Loucy (cell line): ENCODE data around the gene NPHP4.

Experiments
- H2AFZ ChIP-seq: fragments of 200-600 bp; sonication (generic); 2 replicates; pipeline ENCODE4 v1.6.0; 2016; ENCODE audit warnings: antibody characterized with exemption, mild to moderate bottlenecking, low read length, moderate library complexity
- H3F3A ChIP-seq: fragments of 200-600 bp; 2 replicates; pipeline ENCODE4 v1.6.0; 2016; ENCODE audit warnings: antibody characterized with exemption, low read depth, mild to moderate bottlenecking
- H3K27me3 ChIP-seq: fragments of 200-600 bp; sonication (generic); 2 replicates; pipeline ENCODE4 v1.6.1; 2014; ENCODE audit warnings: low read length, mild to moderate bottlenecking; ENCODE audit not compliant: insufficient read depth, poor library complexity, severe bottlenecking
- H3K36me3 ChIP-seq: fragments of 200-600 bp; sonication (generic); 2 replicates; pipeline ENCODE4 v1.6.1; 2016; ENCODE audit warnings: low read length; ENCODE audit not compliant: insufficient read depth
- H3K4me1 ChIP-seq: fragments of 200-600 bp; sonication (generic); 2 replicates; pipeline ENCODE4 v1.5.1; 2014; ENCODE audit warnings: low read length, mild to moderate bottlenecking; ENCODE audit not compliant: insufficient read depth, poor library complexity, severe bottlenecking
- H3K4me2 ChIP-seq: fragments of 200-600 bp; sonication (generic); 2 replicates; pipeline ENCODE4 v1.6.0; 2014; ENCODE audit warnings: antibody characterized with exemption, low read length, low read depth, mild to moderate bottlenecking; ENCODE audit not compliant: poor library complexity, severe bottlenecking
- H3K4me3 ChIP-seq: fragments of 200-600 bp; sonication (generic); 2 replicates; pipeline ENCODE4 v1.5.1; 2014; ENCODE audit warnings: low read length, mild to moderate bottlenecking, mixed read lengths; ENCODE audit not compliant: poor library complexity, severe bottlenecking
- H3K79me2 ChIP-seq: fragments of 200-600 bp; sonication (generic); 2 replicates; pipeline ENCODE4 v1.6.1; 2014; ENCODE audit warnings: low read length; ENCODE audit not compliant: insufficient read depth
- H3K9ac ChIP-seq: fragments of 200-600 bp; sonication (generic); 2 replicates; pipeline ENCODE4 v1.6.0; 2014; ENCODE audit warnings: mild to moderate bottlenecking, low read depth, low read length, moderate library complexity; ENCODE audit not compliant: poor library complexity, severe bottlenecking
- H3K9me2 ChIP-seq: fragments of 200-600 bp; sonication (generic); replicated peaks from 2 replicates; pipeline ENCODE4 v1.6.1; 2016; ENCODE audit warnings: low read depth, low read length, mixed read lengths
- H3K9me3 ChIP-seq: fragments of 200-600 bp; sonication (generic); 2 replicates; pipeline ENCODE4 v1.6.1; 2014; ENCODE audit warnings: mild to moderate bottlenecking, antibody characterized with exemption, low read length, low read depth; ENCODE audit not compliant: insufficient read depth
- H4K20me1 ChIP-seq: fragments of 200-600 bp; sonication (generic); 2 replicates; pipeline ENCODE4 v1.6.0; 2014; ENCODE audit warnings: antibody characterized with exemption, low read length, mild to moderate bottlenecking; ENCODE audit not compliant: insufficient read depth, poor library complexity, severe bottlenecking
- CTCF ChIP-seq: fragments of 200-600 bp; sonication (generic); conservative IDR thresholded peaks from 2 replicates; pipeline ENCODE4 v1.5.1; 2014; ENCODE audit warnings: mild to moderate bottlenecking, antibody characterized with exemption, low read length
- EZH2phosphoT487 ChIP-seq: fragments of 200-600 bp; IDR thresholded peaks from 2 replicates; pipeline ENCODE4 v1.6.1; 2018; ENCODE audit warnings: antibody characterized with exemption, mild to moderate bottlenecking, moderate library complexity, borderline replicate concordance

The NPHP4 gene

GRCh38 chr1:5999711-6000443 is 7.7 kb upstream of the NPHP4 start:
- TF ChIP-seq EZH2phosphoT487, result no peak
- TF ChIP-seq CTCF, result no peak
- Histone ChIP-seq H3K9ac (no peak overlapping the region), H3K4me3 (no peak overlapping the region), H4K20me1 (peaks cover 4% of the 10 kb centered on the region), H3F3A (no peaks in the 10 kb centered on the region), H3K4me2 (no peak overlapping the region), H3K79me2 (peaks cover 46% of the 10 kb centered on the region), H3K4me1 (peaks cover 19% of the 10 kb centered on the region), H2AFZ (no peak overlapping the region), H3K27me3 (no peaks in the 10 kb centered on the region), H3K9me3 (no peaks in the 10 kb centered on the region), H3K9me2 (no peaks in the 10 kb centered on the region), H3K36me3 (no peaks in the 10 kb centered on the region)

GRCh38 chr1:5998906-5999301 is 6.7 kb upstream of the NPHP4 start:
- H3K4me2 ChIP-seq, result no peak overlapping the region
- no peak overlapping the region for H2AFZ ChIP-seq
- no peaks in the 10 kb centered on the region for H3F3A ChIP-seq
- no peak overlapping the region for H3K9ac ChIP-seq
- H3K27me3 ChIP-seq, result no peaks in the 10 kb centered on the region
- H4K20me1 ChIP-seq, result peaks cover 8% of the 10 kb centered on the region
- TF ChIP-seq CTCF (no peak), EZH2phosphoT487 (no peak)
- H3K4me1 ChIP-seq, result peaks cover 28% of the 10 kb centered on the region
- no peaks in the 10 kb centered on the region for H3K36me3 ChIP-seq
- H3K79me2 ChIP-seq, result peaks cover 55% of the 10 kb centered on the region
- no peaks in the 10 kb centered on the region for H3K9me2 ChIP-seq
- H3K4me3 ChIP-seq, result no peak overlapping the region
- no peaks in the 10 kb centered on the region for H3K9me3 ChIP-seq

GRCh38 chr1:5998051-5998905 is 6.1 kb upstream of the NPHP4 start:
- Histone ChIP-seq H3K79me2 (peaks cover 62% of the 10 kb centered on the region), H3K27me3 (no peaks in the 10 kb centered on the region)
- TF ChIP-seq EZH2phosphoT487 (no peak), CTCF (no peak)

More at GRCh38 chr1:5998051-5998905, 6.1 kb upstream of the NPHP4 start:
- Histone ChIP-seq H3K9me2 (no peaks in the 10 kb centered on the region), H3K36me3 (no peaks in the 10 kb centered on the region), H3F3A (no peaks in the 10 kb centered on the region), H3K9me3 (no peaks in the 10 kb centered on the region), H3K9ac (no peak overlapping the region), H3K4me3 (no peak overlapping the region), H4K20me1 (peaks cover 8% of the 10 kb centered on the region), H3K4me2 (no peak overlapping the region), H2AFZ (no peak overlapping the region), H3K4me1 (peaks cover 34% of the 10 kb centered on the region)
